K562 (cell line): Measurements from ENCODE around the gene NME7. TPM values are rescaled to one million over a fixed set of nuclear protein-coding genes. Genes with fewer than 3 reads are reported as not detected.

Experiments
- BCLAF1 ChIP-seq, 2 experiments: fragments of 450-650 bp in 1 of 2; IDR thresholded peaks; 2 replicates each; pipeline ENCODE4 v1.6.1; 2011 to 2017; ENCODE audit warnings: low read depth in 2 of 2, antibody characterized with exemption in 1 of 2, borderline replicate concordance in 1 of 2, low read length in 1 of 2, mild to moderate bottlenecking in 1 of 2, mixed read lengths in 1 of 2; ENCODE audit not compliant: control insufficient read depth in 1 of 2
- CHAMP1 ChIP-seq: fragments of 450-650 bp; IDR thresholded peaks from 2 replicates; pipeline ENCODE4 v1.6.1; 2016; ENCODE audit warnings: mild to moderate bottlenecking
- ETV6 ChIP-seq, 3 experiments: fragments of 150-350 bp in 1 of 3; sonication (generic) in 1 of 3; formaldehyde crosslinking in 1 of 3; IDR thresholded peaks; 2 replicates each; pipeline versions ENCODE4 v1.6.1 to v1.8.0; 2014 to 2022; ENCODE audit warnings: borderline replicate concordance in 2 of 3, low read depth in 2 of 3, antibody characterized with exemption in 1 of 3, low read length in 1 of 3, mild to moderate bottlenecking in 1 of 3, missing genetic modification reagents in 1 of 3
- FOXA3 ChIP-seq, 2 experiments: fragments of 450-650 bp in 1 of 2; sonication (generic) in 1 of 2; formaldehyde crosslinking; IDR thresholded peaks in 1 of 2; conservative IDR thresholded peaks in 1 of 2; 2 replicates each; pipeline versions ENCODE4 v1.4.0 to v1.8.0; 2020 to 2022; ENCODE audit warnings: mild to moderate bottlenecking in 2 of 2, missing genetic modification reagents in 1 of 2
- MAFG ChIP-seq: fragments of 450-650 bp; conservative IDR thresholded peaks from 2 replicates; pipeline ENCODE4 v1.6.1; 2016; ENCODE audit warnings: missing genetic modification characterization, missing compliant biosample characterization
- MAZ ChIP-seq, 2 experiments: fragments of 450-650 bp in 1 of 2; sonication (generic) in 1 of 2; formaldehyde crosslinking; IDR thresholded peaks in 1 of 2; conservative IDR thresholded peaks in 1 of 2; 2 replicates each; pipeline versions ENCODE4 v1.4.0 to v1.5.0; 2020; ENCODE audit warnings: mild to moderate bottlenecking in 1 of 2, missing genetic modification reagents in 1 of 2
- MEIS2 ChIP-seq: fragments of 450-650 bp; IDR thresholded peaks from 2 replicates; pipeline ENCODE4 v1.6.1; 2014; ENCODE audit warnings: mild to moderate bottlenecking; ENCODE audit not compliant: partially characterized antibody
- NFATC3 ChIP-seq: fragments of 450-650 bp; IDR thresholded peaks from 2 replicates; pipeline ENCODE4 v1.6.1; 2017; ENCODE audit warnings: mild to moderate bottlenecking
- POLR2A ChIP-seq: fragments of 450-650 bp; conservative IDR thresholded peaks from 2 replicates; pipeline ENCODE4 v1.6.1; 2016
- POLR2B ChIP-seq: fragments of 450-650 bp; IDR thresholded peaks from 2 replicates; pipeline ENCODE4 v1.6.1; 2018; ENCODE audit warnings: low read depth; ENCODE audit not compliant: partially characterized antibody
- USF1 ChIP-seq: sonication (generic); formaldehyde crosslinking; IDR thresholded peaks from 2 replicates; pipeline ENCODE4 v1.9.0; 2022; ENCODE audit warnings: mild to moderate bottlenecking, missing genetic modification reagents
- polyA plus RNA-seq, 8 experiments: library from polyadenylated mRNA; depleted of rRNA in 4 of 8; stranded (reverse) in 5 of 8; unstranded in 3 of 8; fragments of >200 nt; fragmentation: Nextera tagmentation in 2 of 8; fragmentation: Illumina TruSeq in 1 of 8; extraction: Ambion mirVana in 2 of 8; extraction: Trizol in 1 of 8; gene quantifications; 2 replicates each; pipeline versions ENCODE4 v1.2.1 to v1.2.3, GENCODE V29; 2011 to 2014; ENCODE audit warnings: inconsistent platforms in 1 of 8, missing spikeins in 1 of 8
- total RNA-seq, 7 experiments: library from RNA; depleted of rRNA in 6 of 7; stranded (reverse); fragments of >200 nt in 6 of 7; fragmentation: Illumina TruSeq in 2 of 7; extraction: Trizol in 2 of 7; gene quantifications; 2 replicates each; pipeline versions ENCODE4 v1.2.1 to v1.2.3, GENCODE V29; 2011 to 2021; ENCODE audit warnings: low replicate concordance in 1 of 7
- TF ChIP-seq, protein P1 (sequence below), 2 experiments: fragments of 450-650 bp in 1 of 2; sonication (generic) in 1 of 2; formaldehyde crosslinking in 1 of 2; IDR thresholded peaks in 1 of 2; conservative IDR thresholded peaks in 1 of 2; 2 replicates each; pipeline versions ENCODE4 v1.6.1 to v1.8.1; 2016 to 2023; ENCODE audit warnings: mild to moderate bottlenecking in 2 of 2, moderate library complexity in 2 of 2, inconsistent platforms in 1 of 2, missing genetic modification reagents in 1 of 2
- TF ChIP-seq, protein P2 (sequence below): fragments of 450-650 bp; IDR thresholded peaks from 2 replicates; pipeline ENCODE4 v1.6.1; 2016; ENCODE audit warnings: antibody characterized with exemption

The NME7 gene
- total and polyA plus RNA-seq, 9 of the 15 experiments (the other 6 are each of a cell fraction or from before 2014, with no cell fraction given) = 7.9 to 43.2 (median 23.9) TPM

GRCh38 chr1:169367686-169368405 is at the start of gene NME7, which contains the start of gene BLZF1 (continued):
- TF ChIP-seq POLR2B = peak; percentile 73
- no peak for TF ChIP-seq CHAMP1
- peak; percentile 83 for TF ChIP-seq POLR2A
- 0 out of 2 replicates have a peak, but pooled peaks have one; percentile 37 for TF ChIP-seq USF1 (CRISPR knock-in tag)
- peak; percentile 79 to 97 for TF ChIP-seq ETV6 (IDR thresholded peaks at IDR 0.05; ENCODE audit: borderline replicate concordance in 1 of 2, low read depth in 2 of 2, low read length in 1 of 2)
- TF ChIP-seq ETV6 (CRISPR knock-in tag; IDR thresholded peaks at IDR 0.05; ENCODE audit: borderline replicate concordance) = no peak
- no peak for TF ChIP-seq BCLAF1 (IDR thresholded peaks at IDR 0.05; ENCODE audit: borderline replicate concordance in 1 of 2, control insufficient read depth in 1 of 2, low read depth in 2 of 2, low read length in 1 of 2)
- peak; percentile 29; the same call in 1 of the 2 replicates for TF ChIP-seq MAFG (tag)
- peak in 1 of 2 experiments; percentile 37; a peak in 1 of 4 replicates for TF ChIP-seq FOXA3 (CRISPR knock-in tag; conservative IDR thresholded peaks at IDR 0.05 in 1 of 2, IDR thresholded peaks at IDR 0.05 in 1 of 2)
- 0 out of 4 replicates have a peak, but pooled peaks of 1 of the 2 experiments have one; percentile 36 for TF ChIP-seq MAZ (CRISPR knock-in tag; conservative IDR thresholded peaks at IDR 0.05 in 1 of 2, IDR thresholded peaks at IDR 0.05 in 1 of 2)
- TF ChIP-seq MEIS2 = no peak
- TF ChIP-seq, protein P1, sequence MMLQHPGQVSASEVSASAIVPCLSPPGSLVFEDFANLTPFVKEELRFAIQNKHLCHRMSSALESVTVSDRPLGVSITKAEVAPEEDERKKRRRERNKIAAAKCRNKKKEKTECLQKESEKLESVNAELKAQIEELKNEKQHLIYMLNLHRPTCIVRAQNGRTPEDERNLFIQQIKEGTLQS (IDR thresholded peaks at IDR 0.05) = peak; percentile 54; the same call in 1 of the 2 replicates
- TF ChIP-seq, protein P1 (CRISPR knock-in tag; conservative IDR thresholded peaks at IDR 0.05) = no peak; the same call in 1 of the 2 replicates
- TF ChIP-seq, protein P2, sequence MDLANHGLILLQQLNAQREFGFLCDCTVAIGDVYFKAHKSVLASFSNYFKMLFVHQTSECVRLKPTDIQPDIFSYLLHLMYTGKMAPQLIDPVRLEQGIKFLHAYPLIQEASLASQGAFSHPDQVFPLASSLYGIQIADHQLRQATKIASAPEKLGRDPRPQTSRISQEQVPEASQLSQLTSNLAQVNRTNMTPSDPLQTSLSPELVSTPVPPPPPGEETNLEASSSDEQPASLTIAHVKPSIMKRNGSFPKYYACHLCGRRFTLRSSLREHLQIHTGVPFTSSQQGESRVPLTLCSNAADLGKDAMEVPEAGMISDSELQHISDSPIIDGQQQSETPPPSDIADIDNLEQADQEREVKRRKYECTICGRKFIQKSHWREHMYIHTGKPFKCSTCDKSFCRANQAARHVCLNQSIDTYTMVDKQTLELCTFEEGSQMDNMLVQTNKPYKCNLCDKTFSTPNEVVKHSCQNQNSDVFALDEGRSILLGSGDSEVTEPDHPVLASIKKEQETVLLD = no peak
- peak; percentile 82; the same call in 1 of the 2 replicates for TF ChIP-seq NFATC3
